NT2/D1 (cell line): ENCODE measurements around the gene RBM4.
"Not testable (repeated sequence)": the region's sequence is repeated elsewhere in the genome, so short reads cannot be mapped to it uniquely, and the experiment has no call there.

Experiments
- DNase-seq: peaks from one replicate; pipeline ENCODE4 v3.0.0-alpha.2; 2011; ENCODE audit warnings: low read depth, low spot score
- H3K27me3 ChIP-seq: 2 replicates; pipeline ENCODE4 v1.6.0; 2011; ENCODE audit warnings: mild to moderate bottlenecking; ENCODE audit not compliant: insufficient read length, insufficient read depth
- H3K36me3 ChIP-seq: 2 replicates; pipeline ENCODE4 v1.6.1; 2011; ENCODE audit warnings: mild to moderate bottlenecking, low read length, mixed read lengths; ENCODE audit not compliant: insufficient read depth, insufficient read length
- H3K4me1 ChIP-seq: 2 replicates; pipeline ENCODE4 v1.5.1; 2011; ENCODE audit not compliant: insufficient read depth, insufficient read length
- H3K4me3 ChIP-seq: 2 replicates; pipeline ENCODE4 v1.5.1; 2011; ENCODE audit warnings: low read depth; ENCODE audit not compliant: insufficient read length
- H3K9ac ChIP-seq: 2 replicates; pipeline ENCODE4 v1.6.0; 2011; ENCODE audit warnings: low read depth; ENCODE audit not compliant: insufficient read length
- H3K9me3 ChIP-seq: 2 replicates; pipeline ENCODE4 v1.5.1; 2011; ENCODE audit warnings: mild to moderate bottlenecking, low read length; ENCODE audit not compliant: insufficient read depth
- SUZ12 ChIP-seq: IDR thresholded peaks from 2 replicates; pipeline ENCODE4 v1.6.1; 2011; ENCODE audit not compliant: insufficient read length, insufficient read depth; ENCODE audit errors: extremely low read depth
- YY1 ChIP-seq: IDR thresholded peaks from 2 replicates; pipeline ENCODE4 v1.6.1; 2011; ENCODE audit not compliant: insufficient read length, insufficient read depth
- ZNF274 ChIP-seq: IDR thresholded peaks from 2 replicates; pipeline ENCODE4 v1.6.1; 2011; ENCODE audit warnings: mild to moderate bottlenecking, low read depth, low read length

The RBM4 gene

GRCh38 chr11:66638177-66639065 is at the start of gene RBM4:
RBM4 (plus strand) TSS chr11:66638703; CDS start chr11:66639712, 1,009 bp downstream.
- no peaks in the 10 kb centered on the region for H3K9me3 ChIP-seq
- H3K4me3 ChIP-seq, result peak within 1 kb of the TSS; percentile 98
- peaks cover 9% of the 10 kb centered on the region for H3K4me1 ChIP-seq
- peak; percentile 100 for DNase-seq
- TF ChIP-seq ZNF274 (no peak), YY1 (peak; percentile 85), SUZ12 (no peak)
- H3K9ac ChIP-seq, result peak within 1 kb of the TSS; percentile 100
- no peaks in the 10 kb centered on the region for H3K27me3 ChIP-seq
- peaks cover 73% of the 10 kb centered on the region for H3K36me3 ChIP-seq

- not testable (repeated sequence) for H3K4me3 ChIP-seq, DNase-seq
Observed at GRCh38 chr11:66589315-66589714, 49.2 kb upstream of the RBM4 start.

DNA sequence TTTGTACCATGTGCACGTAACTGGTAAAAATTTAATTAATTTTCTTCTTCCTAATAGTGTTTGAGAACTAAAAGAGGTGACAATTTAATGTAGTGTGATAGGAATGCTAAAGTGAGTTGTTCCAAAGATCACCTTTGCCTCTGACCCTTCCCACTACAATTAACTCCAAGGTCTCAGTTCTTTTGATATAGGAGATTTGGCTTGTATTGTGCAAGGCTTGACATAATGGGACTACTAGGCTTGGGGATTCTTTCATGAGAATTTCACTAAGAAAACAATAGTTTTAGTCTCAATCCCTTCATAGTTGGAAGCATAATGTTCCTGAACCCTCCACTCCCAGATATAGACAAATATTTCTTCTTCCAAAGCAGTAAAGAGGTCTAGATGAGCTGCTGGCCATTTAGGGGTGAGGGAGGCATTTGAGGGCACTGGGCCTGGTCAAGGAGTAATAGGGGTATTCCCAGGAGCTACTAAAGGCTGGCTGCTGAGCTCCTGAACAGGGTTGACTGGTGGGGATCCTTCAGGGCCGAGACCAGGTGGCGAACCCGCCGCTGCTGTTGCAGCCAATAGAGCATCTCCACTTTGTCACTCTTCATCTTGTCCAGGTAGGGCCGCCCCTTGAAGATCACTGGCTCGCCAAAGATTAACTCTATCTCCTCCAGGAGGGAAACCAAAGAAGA is 48.4 kb upstream of the RBM4 start:
- peaks cover 8% of the 10 kb centered on the region for H3K4me1 ChIP-seq
- no peak for DNase-seq
- no peak overlapping the region for H3K9ac ChIP-seq
- H3K36me3 ChIP-seq, result peaks cover 2% of the 10 kb centered on the region
- peaks cover 50% of the 10 kb centered on the region for H3K9me3 ChIP-seq
- no peak for TF ChIP-seq YY1
- TF ChIP-seq SUZ12, result no peak
- no peak for TF ChIP-seq ZNF274
- H3K27me3 ChIP-seq, result peaks cover 8% of the 10 kb centered on the region
- H3K4me3 ChIP-seq, result no peak overlapping the region

More at GRCh38 chr11:66589315-66589714, 49.2 kb upstream of the RBM4 start:
- H3K4me1 ChIP-seq, H3K36me3 ChIP-seq, H3K27me3 ChIP-seq, H3K9ac ChIP-seq: not testable (repeated sequence)
- H3K9me3 ChIP-seq, result peaks cover 56% of the 10 kb centered on the region

GRCh38 chr11:66591175-66591574 is 47.3 kb upstream of the RBM4 start:
- TF ChIP-seq ZNF274 (no peak), YY1 (no peak), SUZ12 (no peak)
- Histone ChIP-seq H3K9me3 (peaks cover 45% of the 10 kb centered on the region), H3K4me3 (no peak overlapping the region), H3K36me3 (peaks cover 9% of the 10 kb centered on the region), H3K4me1 (peaks cover 8% of the 10 kb centered on the region), H3K9ac (no peak overlapping the region), H3K27me3 (peaks cover 8% of the 10 kb centered on the region)
- no peak for DNase-seq

DNA sequence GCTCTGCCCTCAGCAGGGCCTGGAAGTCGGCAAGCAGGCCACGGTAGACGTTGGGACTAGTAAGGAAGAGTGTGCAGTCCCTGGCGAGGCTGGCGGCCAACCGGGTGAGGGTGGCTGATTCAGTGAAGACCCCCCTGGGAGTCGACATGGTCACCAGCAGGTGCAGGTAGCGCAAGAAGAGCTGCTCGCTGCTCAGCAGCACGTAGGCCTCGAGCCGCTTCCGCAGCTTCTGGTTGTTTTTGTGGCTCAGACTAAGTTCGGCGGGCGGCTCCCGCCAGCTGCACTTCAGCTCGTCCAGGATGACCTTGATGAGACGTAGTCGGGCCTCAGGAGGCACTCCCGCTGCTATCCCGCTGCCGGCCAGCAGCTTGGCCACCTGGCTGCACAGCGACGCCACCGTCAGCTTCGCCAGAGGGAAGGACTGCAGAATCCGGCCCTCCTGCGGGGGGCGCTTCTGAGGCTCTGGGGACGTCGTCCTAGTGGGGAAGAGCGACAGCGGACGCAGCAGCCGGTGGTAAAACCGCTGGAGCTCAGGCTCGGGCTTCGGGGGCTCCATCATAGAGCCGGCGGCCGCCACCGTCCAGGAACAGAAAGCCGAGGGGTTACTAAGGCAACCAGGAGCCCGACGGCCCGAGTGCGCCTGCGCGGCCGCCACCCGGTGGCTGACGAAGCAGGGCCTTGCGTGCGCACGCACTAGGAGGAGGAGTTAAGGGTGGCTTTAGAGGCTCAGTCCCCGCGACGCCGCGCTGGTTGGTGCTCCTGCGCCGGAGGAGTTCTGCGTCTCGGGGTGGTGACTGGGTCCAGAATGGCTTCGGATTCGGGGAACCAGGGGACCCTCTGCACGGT is 45.8 kb upstream of the RBM4 start, which contains the start of the genes CCDC87 and CCS:
Gene CCDC87 (minus strand): TSS at position 607 of the 846 bp plus-strand sequence. CDS start 48 bp downstream, at position 559.
Gene CCS (plus strand): TSS at position 729 of the 846 bp plus-strand sequence. CDS start 77 bp downstream, at position 806.
- peaks cover 16% of the 10 kb centered on the region for H3K36me3 ChIP-seq
- peaks cover 38% of the 10 kb centered on the region for H3K9me3 ChIP-seq
- TF ChIP-seq ZNF274, result no peak
- TF ChIP-seq SUZ12, result no peak
- no peak for TF ChIP-seq YY1
- peak within 1 kb of the TSS; percentile 69 for H3K4me3 ChIP-seq
- peak within 1 kb of the TSS; percentile 82 for H3K9ac ChIP-seq
- peaks cover 8% of the 10 kb centered on the region for H3K4me1 ChIP-seq
- peaks cover 8% of the 10 kb centered on the region for H3K27me3 ChIP-seq
- peak; percentile 94 for DNase-seq

- Histone ChIP-seq H3K9me3 (peaks cover 38% of the 10 kb centered on the region), H3K4me1 (peaks cover 8% of the 10 kb centered on the region), H3K27me3 (peaks cover 8% of the 10 kb centered on the region), H3K9ac (peak overlapping the region; percentile 82), H3K36me3 (peaks cover 16% of the 10 kb centered on the region), H3K4me3 (peak overlapping the region; percentile 69)
- no peak for TF ChIP-seq YY1
- no peak for TF ChIP-seq SUZ12
- no peak for TF ChIP-seq ZNF274
- DNase-seq, result no peak
Observed at GRCh38 chr11:66593303-66593635, 45.2 kb upstream of the RBM4 start.

DNA sequence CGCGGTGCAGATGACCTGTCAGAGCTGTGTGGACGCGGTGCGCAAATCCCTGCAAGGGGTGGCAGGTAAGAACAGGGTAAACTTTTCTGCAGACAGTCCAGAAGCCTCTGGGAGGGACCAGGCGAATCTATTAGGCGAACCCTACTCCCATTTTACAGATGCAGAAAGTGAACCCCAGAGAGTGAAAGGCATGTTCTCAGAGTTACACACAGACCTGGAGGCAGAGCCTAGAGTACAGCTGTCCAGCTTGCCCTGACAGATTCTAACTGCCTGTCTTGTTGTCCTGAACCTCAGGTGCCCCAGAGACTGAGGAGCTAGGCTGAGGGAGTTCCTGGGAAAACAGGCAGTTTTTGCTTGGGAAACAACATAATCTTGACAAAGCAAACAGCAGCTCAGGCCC is 44.9 kb upstream of the RBM4 start:
- peaks cover 16% of the 10 kb centered on the region for H3K36me3 ChIP-seq
- peak overlapping the region; percentile 69 for H3K4me3 ChIP-seq
- no peak for DNase-seq
- H3K27me3 ChIP-seq, result peaks cover 8% of the 10 kb centered on the region
- peak overlapping the region; percentile 82 for H3K9ac ChIP-seq
- peaks cover 38% of the 10 kb centered on the region for H3K9me3 ChIP-seq
- H3K4me1 ChIP-seq, result peaks cover 8% of the 10 kb centered on the region
- TF ChIP-seq SUZ12, result no peak
- TF ChIP-seq ZNF274, result no peak
- no peak for TF ChIP-seq YY1
